Measurements from ENCODE around the gene ATP1B4.

The ATP1B4 gene

DNA sequence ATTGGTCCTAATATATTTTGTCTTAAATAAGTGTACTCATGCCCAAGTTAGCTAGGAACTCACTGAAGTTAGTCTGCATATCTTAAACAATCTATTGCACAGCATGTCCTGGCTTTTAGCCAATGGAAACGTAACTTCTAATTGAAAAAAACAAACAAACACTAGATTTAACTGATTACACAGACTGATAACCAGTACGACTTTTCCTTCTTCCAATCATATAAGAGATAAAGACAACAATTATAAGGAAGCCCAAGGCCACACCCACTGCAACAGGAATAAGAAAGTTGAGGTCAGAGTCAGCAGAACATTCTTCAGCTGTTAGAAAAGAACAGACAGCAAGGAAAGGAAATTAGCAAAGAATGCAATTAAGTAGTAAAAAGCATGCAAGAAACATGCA is 66.4 kb downstream of the ATP1B4 start:
- Histone ChIP-seq H4K20me1 (ENCODE audit: insufficient read depth, low read length) (no peaks in the 10 kb centered on the region), H3K9ac (ENCODE audit: low read length) (no peak overlapping the region), H3K4me3 (ENCODE audit: low read depth, low read length, poor library complexity, severe bottlenecking) (no peak overlapping the region), H3K9me2 (ENCODE audit: low read depth, low read length) (no peaks in the 10 kb centered on the region), H3K36me3 (ENCODE audit: insufficient read depth, low read length) (no peaks in the 10 kb centered on the region), H3K27me3 (ENCODE audit: insufficient read depth, low read length) (no peaks in the 10 kb centered on the region), H3K4me1 (ENCODE audit: insufficient read depth, low read length, severe bottlenecking) (peaks cover 4% of the 10 kb centered on the region), H3K79me2 (ENCODE audit: insufficient read depth, low read length) (no peaks in the 10 kb centered on the region), H2AFZ (ENCODE audit: low read length) (no peak overlapping the region), H3K4me2 (ENCODE audit: low read length) (no peak overlapping the region), H3K9me3 (ENCODE audit: low read length) (no peaks in the 10 kb centered on the region), H3F3A (ENCODE audit: insufficient read depth, low read length) (no peaks in the 10 kb centered on the region), H3K27ac (ENCODE audit: low read depth, low read length, poor library complexity, severe bottlenecking) (no peak overlapping the region)
- no peak for TF ChIP-seq EZH2 (IDR thresholded peaks at IDR 0.05; ENCODE audit: borderline replicate concordance, low read length)
- TF ChIP-seq, protein P1, sequence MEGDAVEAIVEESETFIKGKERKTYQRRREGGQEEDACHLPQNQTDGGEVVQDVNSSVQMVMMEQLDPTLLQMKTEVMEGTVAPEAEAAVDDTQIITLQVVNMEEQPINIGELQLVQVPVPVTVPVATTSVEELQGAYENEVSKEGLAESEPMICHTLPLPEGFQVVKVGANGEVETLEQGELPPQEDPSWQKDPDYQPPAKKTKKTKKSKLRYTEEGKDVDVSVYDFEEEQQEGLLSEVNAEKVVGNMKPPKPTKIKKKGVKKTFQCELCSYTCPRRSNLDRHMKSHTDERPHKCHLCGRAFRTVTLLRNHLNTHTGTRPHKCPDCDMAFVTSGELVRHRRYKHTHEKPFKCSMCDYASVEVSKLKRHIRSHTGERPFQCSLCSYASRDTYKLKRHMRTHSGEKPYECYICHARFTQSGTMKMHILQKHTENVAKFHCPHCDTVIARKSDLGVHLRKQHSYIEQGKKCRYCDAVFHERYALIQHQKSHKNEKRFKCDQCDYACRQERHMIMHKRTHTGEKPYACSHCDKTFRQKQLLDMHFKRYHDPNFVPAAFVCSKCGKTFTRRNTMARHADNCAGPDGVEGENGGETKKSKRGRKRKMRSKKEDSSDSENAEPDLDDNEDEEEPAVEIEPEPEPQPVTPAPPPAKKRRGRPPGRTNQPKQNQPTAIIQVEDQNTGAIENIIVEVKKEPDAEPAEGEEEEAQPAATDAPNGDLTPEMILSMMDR (IDR thresholded peaks at IDR 0.05; ENCODE audit: low read length): no peak

DNA sequence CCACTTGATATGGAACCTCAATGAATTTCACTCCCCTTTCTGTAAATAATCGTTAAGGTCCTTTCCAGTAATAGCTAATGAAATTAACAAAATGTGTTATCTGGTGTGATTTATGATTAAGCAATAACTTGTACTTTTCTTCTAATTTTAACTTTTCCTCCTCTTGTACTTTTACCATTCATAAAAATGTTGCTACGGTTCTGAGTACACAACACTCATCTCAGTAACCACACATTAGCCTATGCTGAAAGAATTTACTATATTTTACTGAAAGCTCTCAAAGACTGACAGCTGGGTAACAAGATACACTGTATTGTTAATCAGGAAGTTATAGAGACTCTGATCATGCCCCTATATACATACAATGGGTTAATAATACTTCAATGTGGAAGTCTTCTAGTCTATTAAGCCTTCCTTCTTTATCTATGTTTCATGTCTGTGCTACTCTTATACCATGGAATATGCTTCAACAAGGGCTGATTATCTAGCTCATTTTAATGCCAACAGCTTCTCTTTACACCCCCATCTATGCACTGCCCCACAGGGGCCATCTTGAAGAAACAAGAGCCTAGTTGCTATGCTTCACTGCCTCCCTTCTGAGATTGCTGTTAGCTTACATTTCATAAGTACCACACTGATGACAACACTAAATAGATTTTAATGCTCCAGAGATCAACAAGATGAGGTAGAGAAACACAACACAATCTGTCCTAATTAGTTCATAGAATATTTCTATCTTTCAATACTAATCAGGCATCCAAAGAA is 68.1 kb downstream of the ATP1B4 start:
- no peaks in the 10 kb centered on the region for H3K27me3 ChIP-seq (ENCODE audit: insufficient read depth, low read length)
- no peak overlapping the region for H3K4me3 ChIP-seq (ENCODE audit: low read depth, low read length, poor library complexity, severe bottlenecking)
- TF ChIP-seq, protein P1 (IDR thresholded peaks at IDR 0.05; ENCODE audit: low read length): no peak
- no peak for TF ChIP-seq EZH2 (IDR thresholded peaks at IDR 0.05; ENCODE audit: borderline replicate concordance, low read length)
- H3K4me2 ChIP-seq (ENCODE audit: low read length): no peak overlapping the region
- H3F3A ChIP-seq (ENCODE audit: insufficient read depth, low read length): no peaks in the 10 kb centered on the region
- no peaks in the 10 kb centered on the region for H3K9me2 ChIP-seq (ENCODE audit: low read depth, low read length)
- H3K9me3 ChIP-seq (ENCODE audit: low read length): no peaks in the 10 kb centered on the region
- no peak overlapping the region for H3K9ac ChIP-seq (ENCODE audit: low read length)
- no peak overlapping the region for H2AFZ ChIP-seq (ENCODE audit: low read length)
- H3K27ac ChIP-seq (ENCODE audit: low read depth, low read length, poor library complexity, severe bottlenecking): no peak overlapping the region
- 0 out of 2 replicates have a peak, but pooled peaks cover 3% of the 10 kb centered on the region for H3K36me3 ChIP-seq (ENCODE audit: insufficient read depth, low read length)
- no peaks in the 10 kb centered on the region for H3K79me2 ChIP-seq (ENCODE audit: insufficient read depth, low read length)
- H3K4me1 ChIP-seq (ENCODE audit: insufficient read depth, low read length, severe bottlenecking): no peaks in the 10 kb centered on the region
- no peaks in the 10 kb centered on the region for H4K20me1 ChIP-seq (ENCODE audit: insufficient read depth, low read length)
